Chondrocyte (in vitro differentiated cells): ENCODE results near the gene MAP4K3. TPM values are rescaled to one million over a fixed set of nuclear protein-coding genes. Genes with fewer than 3 reads are reported as not detected.

Source experiments
- DNase-seq: peaks from one replicate; pipeline ENCODE4 v3.0.0; 2021; ENCODE audit warnings: mixed read lengths, low spot score
- H3K27ac Mint-ChIP-seq: one replicate; pipeline ENCODE4 v1.8.0; 2021; ENCODE audit warnings: mild to moderate bottlenecking, moderate library complexity, mixed read lengths; ENCODE audit not compliant: unreplicated experiment
- H3K27me3 Mint-ChIP-seq: 2 replicates; pipeline ENCODE4 v1.8.0; 2021; ENCODE audit warnings: low read depth, mixed read lengths
- H3K36me3 Mint-ChIP-seq: 2 replicates; pipeline ENCODE4 v1.8.0; 2021; ENCODE audit warnings: low read depth, mixed read lengths
- H3K4me1 Mint-ChIP-seq: 2 replicates; pipeline ENCODE4 v1.8.0; 2021; ENCODE audit warnings: low read depth, mild to moderate bottlenecking, mixed read lengths
- H3K4me3 Mint-ChIP-seq: one replicate; pipeline ENCODE4 v1.8.0; 2021; ENCODE audit warnings: mild to moderate bottlenecking, moderate library complexity, mixed read lengths; ENCODE audit not compliant: unreplicated experiment
- H3K9me3 Mint-ChIP-seq: 2 replicates; pipeline ENCODE4 v1.8.0; 2021; ENCODE audit warnings: low read depth, mixed read lengths
- CTCF ChIP-seq: fragments of 200-600 bp; sonication (generic); IDR thresholded peaks from 2 replicates; pipeline ENCODE4 v1.5.0; 2021; ENCODE audit warnings: antibody characterized with exemption, mild to moderate bottlenecking, moderate library complexity
- total RNA-seq: library from RNA; stranded (reverse); gene quantifications from 3 replicates; pipeline ENCODE4 v1.2.1, GENCODE V29; 2021

MAP4K3 gene
- total RNA-seq, 1 donor from 2014 or later: 35.3 TPM

- H3K27ac Mint-ChIP-seq: no peak overlapping the region
- H3K9me3 Mint-ChIP-seq: no peaks in the 10 kb centered on the region
- peaks cover 3% of the 10 kb centered on the region for H3K36me3 Mint-ChIP-seq
- no peak overlapping the region for H3K4me3 Mint-ChIP-seq
- no peak for DNase-seq
- H3K27me3 Mint-ChIP-seq: no peaks in the 10 kb centered on the region
- no peaks in the 10 kb centered on the region for H3K4me1 Mint-ChIP-seq
- no peak for TF ChIP-seq CTCF
Observed at GRCh38 chr2:39220136-39220535, 216.9 kb downstream of the MAP4K3 start.

GRCh38 chr2:39218391-39218790 is 218.7 kb downstream of the MAP4K3 start:
- TF ChIP-seq CTCF: no peak
- Mint-ChIP-seq H3K4me3 (no peak overlapping the region), H3K36me3 (peaks cover 3% of the 10 kb centered on the region), H3K4me1 (no peaks in the 10 kb centered on the region), H3K9me3 (no peaks in the 10 kb centered on the region), H3K27ac (no peak overlapping the region), H3K27me3 (no peaks in the 10 kb centered on the region)
- no peak for DNase-seq

GRCh38 chr2:39217192-39217550 is 219.9 kb downstream of the MAP4K3 start:
- Mint-ChIP-seq H3K27me3 (no peaks in the 10 kb centered on the region), H3K27ac (no peak overlapping the region)

GRCh38 chr2:39216346-39217191 is 220.5 kb downstream of the MAP4K3 start:
- Mint-ChIP-seq H3K4me3 (no peak overlapping the region), H3K36me3 (peaks cover 3% of the 10 kb centered on the region), H3K9me3 (peaks cover 3% of the 10 kb centered on the region), H3K27me3 (no peaks in the 10 kb centered on the region), H3K4me1 (no peaks in the 10 kb centered on the region), H3K27ac (no peak overlapping the region)
- no peak for DNase-seq
- no peak for TF ChIP-seq CTCF

More at GRCh38 chr2:39217192-39217550, 219.9 kb downstream of the MAP4K3 start:
- Mint-ChIP-seq H3K4me3 (no peak overlapping the region), H3K9me3 (peaks cover 3% of the 10 kb centered on the region), H3K4me1 (no peaks in the 10 kb centered on the region), H3K36me3 (peaks cover 6% of the 10 kb centered on the region)
- DNase-seq: no peak
- no peak for TF ChIP-seq CTCF

GRCh38 chr2:39215545-39215944 is 221.5 kb downstream of the MAP4K3 start:
- no peak for DNase-seq
- Mint-ChIP-seq H3K36me3 (peaks cover 3% of the 10 kb centered on the region), H3K4me3 (no peak overlapping the region), H3K27me3 (no peaks in the 10 kb centered on the region), H3K27ac (no peak overlapping the region), H3K9me3 (peaks cover 3% of the 10 kb centered on the region), H3K4me1 (no peaks in the 10 kb centered on the region)
- no peak for TF ChIP-seq CTCF
